ENCODE data around the gene CIAO2B.

GRCh38 chr16:66961914-66962313 is 27.7 kb upstream of the CIAO2B start:
- no peak for TF ChIP-seq CTCF (IDR thresholded peaks at IDR 0.05)
- TF ChIP-seq POLR2A (IDR thresholded peaks at IDR 0.05) = no peak

All from testis (tissue), 2 donors.